HG03575 (cell line): ENCODE measurements around the gene ABRAXAS1.
"Not testable (repeated sequence)": the region's sequence is repeated elsewhere in the genome, so short reads cannot be mapped to it uniquely, and the experiment has no call there.

ENCODE experiments used
- ATAC-seq: cut with Tn5 transposase; IDR thresholded peaks from one replicate; pipeline ENCODE4 v1.9.1; 2021; ENCODE audit not compliant: unreplicated experiment, insufficient number of reproducible peaks, low FRiP score; ENCODE audit errors: extremely low read depth

Gene ABRAXAS1

DNA sequence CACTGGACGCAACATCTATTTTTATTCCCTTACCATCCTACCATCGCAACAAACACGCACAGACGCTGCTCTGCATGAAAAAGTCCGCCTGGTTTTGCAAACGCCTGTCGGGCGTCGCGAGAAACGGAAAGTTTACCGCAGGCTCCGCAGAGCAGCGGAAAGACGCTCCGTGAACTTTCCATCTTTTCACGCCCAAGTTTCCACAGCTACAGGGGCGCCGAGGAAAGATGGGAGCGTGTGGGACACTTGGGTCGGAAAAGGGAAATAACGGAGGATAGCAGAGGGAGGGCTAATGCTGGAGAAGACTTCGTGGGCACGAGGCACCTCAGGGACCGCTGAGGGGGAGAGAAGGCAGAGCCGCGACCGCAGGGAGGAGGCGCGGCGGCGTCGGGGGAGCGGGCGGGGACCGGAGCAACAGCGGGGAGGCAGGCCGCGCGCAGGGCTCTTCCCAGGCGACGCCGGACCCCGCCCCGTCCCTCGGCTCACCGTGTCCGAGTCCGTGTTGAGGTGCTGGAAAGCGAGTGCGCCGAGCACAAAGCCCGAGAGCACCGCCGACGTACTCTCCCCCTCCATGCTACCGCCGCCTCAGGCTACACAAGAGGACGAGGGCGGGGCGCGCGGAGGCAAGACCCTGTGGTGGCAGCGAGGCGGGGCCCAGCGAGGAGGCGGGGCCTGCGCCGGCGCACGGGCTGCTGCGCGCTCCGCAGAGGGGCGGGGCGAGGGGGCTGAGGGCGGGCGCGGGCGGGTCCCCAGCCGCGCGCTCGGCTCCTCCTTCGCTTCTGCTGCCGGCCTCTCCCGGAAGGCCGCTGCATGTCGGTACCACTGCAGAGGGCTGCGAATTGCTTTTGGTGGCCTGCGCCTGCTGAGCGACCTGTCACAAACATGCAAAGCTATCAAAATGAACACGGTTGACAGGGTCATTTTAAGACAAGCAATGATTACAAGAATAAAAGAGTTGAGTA is at the start of gene ABRAXAS1:
Gene ABRAXAS1, minus strand, starts transcription at position 601 of the 962 bp plus-strand sequence. Its CDS starts 28 bp downstream, at position 573.
- peak; percentile 80 for ATAC-seq

DNA sequence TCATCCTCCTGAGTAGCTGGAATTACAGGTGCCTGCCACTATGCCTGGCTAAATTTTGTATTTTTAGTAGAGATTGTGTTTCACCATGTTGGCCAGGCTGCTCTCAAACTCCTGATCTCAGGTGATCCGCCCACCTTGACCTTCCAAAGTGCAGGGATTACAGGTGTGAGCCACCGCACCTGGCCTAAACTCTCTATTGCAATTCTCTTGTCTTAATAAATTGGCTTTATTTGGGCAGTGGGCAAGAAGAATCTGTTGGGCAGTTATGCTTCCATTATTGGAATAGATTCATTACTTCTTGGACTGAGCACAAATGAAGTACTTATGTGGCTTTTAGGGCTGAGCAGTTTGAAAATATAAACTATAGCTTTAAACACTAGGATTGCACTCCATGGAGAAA is 42.8 kb upstream of the ABRAXAS1 start:
- no peak for ATAC-seq

DNA sequence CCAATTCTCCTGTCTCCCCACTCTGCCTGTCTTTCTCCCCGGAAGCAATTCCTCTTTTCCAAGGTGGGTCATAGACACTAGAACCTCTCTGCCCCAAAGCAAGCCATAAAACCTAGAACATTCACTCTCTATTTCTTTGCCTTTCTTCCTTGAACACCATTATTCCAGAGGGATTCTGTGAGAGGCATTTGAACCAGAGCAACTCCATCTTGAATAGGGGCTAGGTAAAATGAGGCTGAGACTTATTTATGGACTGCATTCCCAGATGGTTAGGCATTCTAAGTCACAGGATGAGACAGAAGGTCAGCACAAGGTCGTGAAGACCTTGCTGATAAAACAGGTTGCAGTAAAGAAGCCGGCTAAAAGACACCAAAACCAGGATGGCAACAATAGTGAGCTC is 37.3 kb upstream of the ABRAXAS1 start:
- no peak for ATAC-seq

DNA sequence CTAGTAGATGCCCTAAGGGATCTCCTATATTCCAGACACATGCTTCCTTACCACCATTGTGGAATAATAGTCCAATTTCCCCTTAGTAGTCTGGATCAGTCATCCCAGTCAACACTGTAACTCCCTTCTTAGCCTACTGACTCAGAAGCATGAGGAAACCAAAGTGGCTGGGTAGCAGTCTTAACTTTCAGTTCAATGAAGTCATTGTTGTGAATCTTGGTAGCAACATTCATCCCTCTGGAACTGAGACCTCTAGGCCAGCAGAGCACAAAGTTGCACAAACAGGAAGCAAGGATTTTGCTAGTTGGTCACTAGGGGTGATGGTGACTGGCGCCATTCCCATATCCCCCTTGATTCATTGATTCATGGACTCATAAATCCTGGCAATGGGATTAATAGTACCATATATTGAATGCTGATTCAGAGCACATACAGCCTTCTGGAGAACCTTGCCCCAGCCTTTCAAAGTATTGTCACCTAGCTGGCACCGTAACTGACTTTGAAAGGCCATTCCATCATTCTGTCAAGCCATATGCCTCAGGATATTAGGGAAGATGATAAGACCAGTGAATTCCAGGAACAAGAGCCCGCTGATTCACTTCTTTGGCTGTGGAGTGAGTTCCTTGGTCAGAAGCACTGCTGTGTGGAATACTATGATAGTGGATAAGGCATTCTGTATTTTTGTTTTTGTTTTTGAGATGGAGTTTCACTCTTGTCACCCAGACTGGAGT is 31.3 kb upstream of the ABRAXAS1 start:
- ATAC-seq, result no peak

DNA sequence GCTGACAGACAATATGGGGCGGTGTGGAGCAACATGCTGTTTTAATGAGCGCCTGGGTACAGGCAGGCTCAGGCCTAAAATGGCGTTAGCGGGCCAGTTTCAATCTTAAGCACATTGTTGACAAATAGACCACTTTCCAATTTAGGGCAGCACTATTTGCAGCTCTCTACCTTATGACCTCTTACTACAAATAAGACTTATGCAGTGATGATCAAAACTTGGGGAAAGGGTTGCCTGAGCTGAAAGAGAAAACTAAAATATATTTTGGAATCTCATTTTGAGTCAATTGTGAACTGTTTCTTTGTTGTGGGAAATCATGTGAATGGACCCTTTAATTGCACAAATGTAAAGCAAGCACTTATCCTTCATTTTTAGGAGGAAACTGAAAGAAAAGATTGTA is 25.5 kb upstream of the ABRAXAS1 start:
- ATAC-seq, result no peak

DNA sequence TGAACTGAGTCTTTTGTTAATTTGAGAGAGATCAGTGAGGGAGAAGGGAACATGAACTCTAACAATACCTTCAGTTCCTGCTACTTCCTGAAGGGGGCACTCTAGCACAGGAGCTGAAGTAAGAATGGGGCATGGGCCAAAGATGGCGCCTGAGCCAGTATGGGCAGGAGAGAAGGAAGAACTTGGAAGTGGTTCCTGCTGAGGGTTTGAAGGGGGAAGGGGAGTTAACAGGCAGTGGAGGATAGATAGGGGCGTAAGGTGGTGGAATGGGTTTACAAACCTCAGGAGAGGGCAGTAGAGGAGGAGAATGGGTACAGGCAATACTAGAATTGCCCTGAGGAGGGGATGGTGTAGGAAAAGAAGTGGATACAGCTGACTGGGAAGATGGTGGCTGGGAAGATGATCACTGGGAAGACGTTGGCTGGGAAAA is 24.3 kb upstream of the ABRAXAS1 start:
- not testable (repeated sequence) for ATAC-seq

DNA sequence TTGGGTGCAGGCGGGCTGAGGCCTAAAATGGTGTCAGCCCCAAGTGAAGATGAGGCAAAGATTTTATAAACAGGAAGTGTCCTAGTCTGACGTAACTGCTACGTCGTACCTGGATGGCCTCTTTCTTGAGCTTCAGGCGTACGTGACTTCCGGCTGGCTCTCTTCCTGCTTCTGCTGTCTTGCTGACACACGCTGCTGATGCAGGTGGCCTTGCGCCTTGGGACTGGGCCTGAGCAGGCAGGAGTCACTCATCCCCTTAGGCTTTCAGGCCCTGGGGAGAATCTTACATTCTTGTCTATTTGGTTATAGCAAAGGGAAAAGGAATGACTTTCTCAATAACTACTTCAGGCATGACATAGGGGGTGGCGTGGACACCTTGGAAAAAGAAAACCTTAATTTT is 20.1 kb upstream of the ABRAXAS1 start:
- ATAC-seq, result no peak

DNA sequence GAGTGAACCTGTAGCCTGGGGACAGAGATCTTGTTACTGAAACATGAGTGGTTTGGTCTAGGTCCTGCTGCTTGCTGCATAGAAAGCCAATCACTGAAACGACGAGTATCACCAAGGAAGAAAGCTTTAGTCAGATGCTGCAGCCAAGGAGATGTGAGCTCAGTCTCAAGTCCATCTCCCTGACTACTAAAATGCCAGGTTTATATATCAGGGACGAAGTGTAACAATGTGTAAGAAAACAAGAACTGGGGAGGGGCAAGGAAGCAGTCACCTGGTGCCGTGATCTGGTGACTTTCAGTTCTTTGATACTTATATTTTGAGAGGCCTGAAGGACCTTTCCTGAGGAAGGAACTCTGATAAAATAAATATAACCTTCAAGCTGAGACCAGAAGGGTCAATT is 19.6 kb upstream of the ABRAXAS1 start:
- ATAC-seq, result no peak

DNA sequence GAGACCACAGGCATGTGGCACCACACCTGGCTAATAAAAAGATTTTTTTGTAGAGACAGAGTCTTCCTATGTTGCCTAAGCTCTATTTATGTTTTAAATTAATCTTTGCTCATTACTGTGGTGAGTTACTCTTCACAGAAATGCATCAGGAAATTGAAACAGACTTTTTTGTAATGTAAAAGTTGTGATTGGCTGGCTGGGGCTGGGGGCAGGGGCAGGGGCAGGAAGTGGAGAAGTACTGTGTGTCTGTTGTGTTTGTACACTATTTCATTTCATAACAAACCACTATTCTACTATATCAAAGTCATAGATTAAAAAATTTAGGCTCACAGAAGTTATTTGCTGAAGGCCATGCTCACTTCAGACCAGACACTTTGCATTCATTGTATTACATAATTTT is 19.1 kb upstream of the ABRAXAS1 start:
- no peak for ATAC-seq

DNA sequence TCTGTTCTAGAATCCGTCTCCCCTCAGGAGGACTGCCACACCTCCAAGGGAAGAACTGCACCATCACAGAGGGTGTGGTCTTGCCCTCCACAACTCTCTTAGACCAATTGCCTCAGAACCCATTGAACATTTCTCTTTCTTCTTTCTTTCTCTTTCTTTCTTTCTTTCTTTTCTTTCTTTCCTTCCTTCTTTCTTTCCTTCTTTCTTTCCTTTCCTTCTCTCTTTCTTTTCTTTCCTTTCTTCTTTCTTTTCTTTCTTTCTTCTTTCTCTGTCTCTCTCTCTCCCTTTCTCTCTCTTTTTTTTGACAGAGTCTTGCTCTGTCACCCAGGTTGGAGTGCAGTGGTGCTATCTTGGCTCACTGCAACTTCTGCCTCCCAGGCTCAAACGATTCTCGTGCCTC is 16.8 kb upstream of the ABRAXAS1 start:
- ATAC-seq, result not testable (repeated sequence)

DNA sequence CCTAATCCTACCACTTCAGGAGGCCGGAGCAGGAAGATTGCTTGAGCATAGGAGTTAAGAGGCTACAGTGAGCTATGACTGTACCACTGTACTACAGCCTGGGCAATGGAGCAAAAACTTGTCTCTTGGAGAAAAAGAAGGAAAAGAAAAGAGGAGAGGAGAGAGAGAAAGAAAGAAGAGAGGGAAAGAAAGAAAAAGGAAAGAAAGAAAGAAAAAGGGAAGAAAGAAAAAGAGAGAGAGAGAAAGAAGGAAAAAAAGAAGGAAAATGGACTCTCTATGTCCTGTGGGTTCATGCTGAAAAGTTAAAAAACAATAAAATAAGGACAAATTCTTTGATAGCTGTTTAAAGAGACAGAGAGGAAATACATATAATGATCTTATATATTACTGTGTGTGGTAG is 13.3 kb upstream of the ABRAXAS1 start:
- ATAC-seq, result no peak

DNA sequence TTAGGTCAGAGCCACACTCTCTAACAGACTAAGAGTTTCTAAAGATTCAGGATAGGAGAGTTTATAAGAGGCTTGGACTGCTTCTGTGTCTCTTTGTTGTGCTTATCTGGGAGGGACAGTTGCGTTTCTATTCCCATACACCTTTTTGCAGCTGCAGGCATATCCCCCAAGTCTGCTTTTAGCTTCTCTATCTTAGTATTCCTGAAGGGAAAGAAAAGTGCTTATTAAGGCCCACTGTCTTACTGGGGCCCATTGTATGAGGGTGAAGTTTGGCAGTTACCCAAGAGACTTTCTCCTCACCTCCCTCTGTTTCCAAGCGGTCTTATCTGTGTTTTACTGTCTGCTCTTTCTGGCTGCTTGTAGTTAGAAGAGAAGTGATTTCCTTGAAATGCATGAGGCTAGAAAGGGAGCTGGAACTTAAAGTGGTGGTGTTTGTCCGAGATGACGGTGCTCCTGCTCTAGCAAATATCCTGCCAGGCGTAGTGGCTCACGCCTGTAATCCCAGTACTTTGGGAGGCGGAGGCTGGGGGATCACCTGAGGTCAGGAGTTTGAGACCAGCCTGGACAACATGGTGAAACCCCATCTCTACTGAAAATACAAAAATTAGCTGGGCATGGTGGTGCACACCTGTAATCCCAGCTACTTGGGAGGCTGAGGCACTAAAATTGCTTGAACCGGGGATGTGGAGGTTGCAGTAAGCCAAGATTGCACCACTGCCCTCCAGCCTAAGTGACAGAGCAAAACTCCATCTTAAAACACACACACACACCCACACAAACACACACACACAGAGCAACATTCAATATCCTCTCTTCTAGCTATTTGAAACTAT is 11.4 kb upstream of the ABRAXAS1 start:
- not testable (repeated sequence) for ATAC-seq

DNA sequence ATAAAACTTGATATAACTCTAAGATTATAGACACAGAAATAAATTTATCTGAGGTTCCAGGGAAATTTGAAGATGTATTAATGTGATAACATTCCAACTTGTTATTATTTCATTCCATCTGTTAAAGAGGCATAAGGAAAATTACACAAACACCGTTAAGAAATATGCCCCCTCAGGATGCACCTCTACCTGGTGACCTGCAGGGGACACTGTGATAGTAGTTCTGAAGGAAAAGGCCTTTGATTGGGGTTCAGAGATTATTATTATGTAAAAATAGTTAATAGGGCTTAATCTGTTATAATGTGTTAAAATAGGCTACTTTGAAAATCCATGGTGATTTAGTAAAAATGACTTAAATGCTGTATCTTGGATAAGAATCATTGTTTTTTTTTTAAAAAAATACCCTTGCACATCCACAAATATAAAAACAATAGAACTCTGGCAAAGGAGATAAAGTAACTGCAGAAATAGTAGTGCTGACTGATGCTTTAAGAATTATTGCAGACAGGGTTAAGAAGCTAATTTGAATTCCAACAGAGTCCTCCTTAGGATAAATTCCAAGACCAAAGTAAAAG is 6.1 kb upstream of the ABRAXAS1 start:
- no peak for ATAC-seq

DNA sequence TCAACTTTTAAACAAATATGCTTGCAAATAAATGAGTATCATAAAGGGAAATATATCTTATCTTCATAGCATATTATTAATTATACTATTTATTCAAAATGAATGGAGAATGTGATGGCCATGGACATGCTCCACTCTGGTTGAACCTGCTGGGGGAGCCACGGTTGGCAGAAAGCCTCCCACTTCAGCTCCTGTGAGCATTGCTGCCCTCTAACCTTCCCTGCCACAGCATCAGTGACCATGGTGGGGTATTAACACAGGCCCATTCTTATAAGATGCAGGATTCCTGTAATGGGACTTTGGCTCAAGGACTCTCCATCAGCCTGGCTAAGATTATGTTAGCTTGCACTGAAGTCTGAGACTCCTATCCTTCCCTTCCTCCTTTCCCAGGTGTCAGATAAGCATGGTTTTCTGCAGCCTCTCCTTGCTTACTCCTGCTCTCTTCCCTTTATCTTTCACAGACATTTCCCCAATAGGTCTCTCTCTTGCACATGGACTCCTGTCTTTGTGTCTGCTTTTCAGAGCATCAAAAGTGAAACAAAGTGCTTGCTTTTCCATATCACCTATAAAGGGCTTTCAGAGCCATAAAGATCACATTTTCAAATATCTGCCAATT is 4.9 kb upstream of the ABRAXAS1 start:
- ATAC-seq, result no peak

DNA sequence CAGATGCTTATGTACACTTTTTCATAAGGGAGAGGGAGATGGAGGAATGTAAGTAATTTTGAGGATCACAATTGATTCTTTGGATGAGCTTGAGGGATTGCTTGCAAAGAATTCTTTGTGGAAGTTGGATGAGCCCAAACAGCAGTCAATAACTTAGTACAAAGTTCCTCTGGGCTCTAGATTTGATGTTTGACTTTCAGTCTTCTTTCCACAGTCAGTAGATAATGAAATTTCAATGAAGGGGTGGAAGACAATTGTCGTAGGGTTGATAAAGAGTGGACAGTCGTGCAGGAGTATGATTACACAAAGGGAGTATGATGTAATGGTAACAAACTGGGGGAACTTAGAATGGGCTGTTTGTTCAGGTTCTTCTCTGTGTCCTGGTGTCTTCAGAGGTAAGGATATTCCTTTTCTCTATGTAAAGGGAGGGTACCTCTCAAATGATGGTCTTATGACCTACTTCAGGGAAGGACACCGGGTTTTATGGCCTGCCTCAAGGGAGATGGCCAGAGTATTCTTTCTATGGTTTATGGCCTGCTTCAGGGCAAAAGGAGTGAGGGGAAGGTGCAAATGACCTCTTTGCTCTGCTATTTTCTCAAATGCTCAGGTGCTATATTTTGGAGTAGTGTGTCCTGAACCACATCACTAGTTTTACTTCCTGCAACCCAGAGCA is 1.7 kb upstream of the ABRAXAS1 start:
- no peak for ATAC-seq

DNA sequence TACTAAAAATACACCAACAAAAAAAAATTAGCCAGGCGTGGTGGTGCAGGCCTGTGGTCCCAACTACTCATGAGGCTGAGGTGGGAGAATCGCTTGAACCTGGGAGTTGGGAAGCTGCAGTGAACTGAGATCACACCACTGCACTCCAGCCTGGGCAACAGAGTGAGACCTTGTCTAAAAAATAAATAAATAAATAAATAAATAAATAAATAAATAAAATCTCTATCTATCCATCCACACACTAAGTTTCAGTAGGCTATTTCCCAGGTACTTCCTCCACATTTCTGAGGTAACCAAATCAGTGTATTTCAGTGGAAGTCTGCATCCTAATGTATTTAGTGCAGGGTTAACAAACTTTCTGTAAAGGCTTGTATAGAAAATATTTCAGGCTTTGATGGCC is 10.9 kb downstream of the ABRAXAS1 start:
- ATAC-seq, result no peak

DNA sequence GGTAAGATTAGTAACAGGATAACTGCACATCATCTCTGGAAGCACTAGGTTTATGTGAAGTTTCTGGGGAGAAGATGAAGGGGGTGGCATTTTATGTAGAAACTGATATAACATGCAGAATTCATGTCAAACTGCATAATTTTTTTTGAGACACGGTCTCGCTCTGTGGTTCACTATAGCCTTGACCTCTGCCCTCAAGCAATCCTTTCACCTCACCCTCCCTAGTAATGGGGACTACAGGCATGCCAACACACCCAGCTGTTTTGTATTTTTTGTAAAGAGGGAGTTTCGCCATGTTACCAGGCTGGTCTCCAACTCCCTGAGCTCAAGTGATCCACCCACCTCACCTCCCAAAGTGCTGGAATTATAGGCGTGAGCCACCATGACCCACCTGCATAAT is 11.5 kb downstream of the ABRAXAS1 start:
- ATAC-seq, result no peak

DNA sequence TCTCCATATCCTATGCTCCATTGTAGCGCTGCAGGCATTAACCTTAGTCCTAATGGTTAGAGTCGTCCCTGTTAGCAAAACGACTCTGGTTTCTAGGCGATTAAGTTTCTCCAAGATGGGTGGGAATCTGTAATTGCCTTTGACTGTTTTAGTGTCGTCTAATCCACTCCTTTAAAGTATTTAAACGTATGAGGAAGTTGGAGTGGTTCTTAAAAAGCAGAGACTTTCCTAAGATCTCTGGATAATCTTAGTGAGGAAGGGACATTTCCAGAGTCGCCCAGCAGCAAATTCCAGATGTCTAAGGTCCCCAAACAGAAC is 28.8 kb downstream of the ABRAXAS1 start:
- ATAC-seq, result no peak
